Mesenchymal stem cell (in vitro differentiated cells and primary cell): Measurements from ENCODE around the gene TAPT1.

Experiments
- DNase-seq: peaks from one replicate; pipeline ENCODE4 v3.0.0-alpha.2; 2013
- H2AFZ ChIP-seq: one replicate; pipeline ENCODE4 v1.6.1; 2013; ENCODE audit warnings: low read depth, mild to moderate bottlenecking, control low read depth, inconsistent platforms, low read length, moderate library complexity
- H2AK5ac ChIP-seq: 2 replicates; pipeline ENCODE4 v1.6.1; 2013; ENCODE audit warnings: low read length, moderate library complexity, mild to moderate bottlenecking, inconsistent platforms; ENCODE audit not compliant: severe bottlenecking
- H2BK120ac ChIP-seq: one replicate; pipeline ENCODE4 v1.6.1; 2013; ENCODE audit warnings: low read depth, mild to moderate bottlenecking, inconsistent platforms, low read length, moderate library complexity
- H2BK12ac ChIP-seq, 2 experiments: one replicate each; pipeline ENCODE4 v1.6.1; 2013; ENCODE audit warnings: inconsistent platforms in 2 of 2, low read length in 2 of 2, mild to moderate bottlenecking in 2 of 2, moderate library complexity in 2 of 2, control low read depth in 1 of 2
- H2BK15ac ChIP-seq: one replicate; pipeline ENCODE4 v1.6.1; 2013; ENCODE audit warnings: mild to moderate bottlenecking, low read depth, inconsistent platforms; ENCODE audit not compliant: poor library complexity, severe bottlenecking
- H2BK5ac ChIP-seq: 2 replicates; pipeline ENCODE4 v1.6.1; 2013; ENCODE audit warnings: low read depth, mild to moderate bottlenecking, low read length, control low read depth, inconsistent platforms; ENCODE audit not compliant: poor library complexity, severe bottlenecking
- H3K14ac ChIP-seq, 2 experiments: one replicate each; pipeline ENCODE4 v1.6.1; 2013; ENCODE audit warnings: inconsistent platforms in 2 of 2, low read length in 2 of 2, control low read depth in 1 of 2, mild to moderate bottlenecking in 1 of 2, moderate library complexity in 1 of 2
- H3K18ac ChIP-seq, 2 experiments: one replicate each; pipeline ENCODE4 v1.6.1; 2013; ENCODE audit warnings: inconsistent platforms in 2 of 2, low read length in 2 of 2, control low read depth in 1 of 2, low read depth in 1 of 2, mild to moderate bottlenecking in 1 of 2
- H3K23ac ChIP-seq, 2 experiments: one replicate each; pipeline ENCODE4 v1.6.1; 2013; ENCODE audit warnings: inconsistent platforms in 2 of 2, low read length in 2 of 2, mild to moderate bottlenecking in 2 of 2, moderate library complexity in 2 of 2, control low read depth in 1 of 2
- H3K27ac ChIP-seq: 2 replicates; pipeline ENCODE4 v1.5.1; 2013; ENCODE audit warnings: mild to moderate bottlenecking, moderate library complexity, low read length, control low read depth, inconsistent platforms; ENCODE audit not compliant: poor library complexity, severe bottlenecking
- H3K27me3 ChIP-seq, 2 experiments: 2 replicates each; pipeline versions ENCODE4 v1.6.1 to v1.7.0; 2013; ENCODE audit warnings: low read length in 2 of 2, mild to moderate bottlenecking in 2 of 2, moderate library complexity in 2 of 2, control low read depth in 1 of 2, inconsistent platforms in 1 of 2; ENCODE audit not compliant: control insufficient read depth in 1 of 2, insufficient read depth in 1 of 2
- H3K36me3 ChIP-seq, 2 experiments: 2 replicates each; pipeline versions ENCODE4 v1.6.1 to v1.7.0; 2013; ENCODE audit warnings: low read length in 2 of 2, control low read depth in 1 of 2, inconsistent platforms in 1 of 2, low read depth in 1 of 2, mild to moderate bottlenecking in 1 of 2; ENCODE audit not compliant: insufficient read depth in 2 of 2, control insufficient read depth in 1 of 2
- H3K4ac ChIP-seq, 2 experiments: one replicate each; pipeline ENCODE4 v1.6.1; 2013; ENCODE audit warnings: inconsistent platforms in 2 of 2, low read length in 2 of 2, mild to moderate bottlenecking in 2 of 2, moderate library complexity in 2 of 2, control low read depth in 1 of 2, low read depth in 1 of 2
- H3K4me1 ChIP-seq: 2 replicates; pipeline ENCODE4 v1.6.1; 2013; ENCODE audit warnings: low read depth, low read length, control low read depth; ENCODE audit not compliant: control insufficient read depth, insufficient read depth
- H3K4me2 ChIP-seq: 2 replicates; pipeline ENCODE4 v1.6.1; 2013; ENCODE audit warnings: low read length, mild to moderate bottlenecking, inconsistent platforms; ENCODE audit not compliant: poor library complexity, severe bottlenecking
- H3K4me3 ChIP-seq, 2 experiments: 2 replicates each; pipeline versions ENCODE4 v1.5.1 to v1.7.0; 2013; ENCODE audit warnings: low read length in 2 of 2, mild to moderate bottlenecking in 2 of 2, control low read depth in 1 of 2, low read depth in 1 of 2; ENCODE audit not compliant: insufficient read depth in 1 of 2
- H3K79me1 ChIP-seq: replicated peaks from 2 replicates; pipeline ENCODE4 v1.6.1; 2013; ENCODE audit warnings: mild to moderate bottlenecking, control low read depth, low read length, inconsistent platforms; ENCODE audit not compliant: poor library complexity, severe bottlenecking
- H3K9ac ChIP-seq: 2 replicates; pipeline ENCODE4 v1.7.0; 2013; ENCODE audit warnings: mild to moderate bottlenecking, low read length, moderate library complexity
- H3K9me3 ChIP-seq: 2 replicates; pipeline ENCODE4 v1.7.0; 2013; ENCODE audit warnings: mild to moderate bottlenecking, low read length; ENCODE audit not compliant: control insufficient read depth
- H4K8ac ChIP-seq: one replicate; pipeline ENCODE4 v1.6.1; 2013; ENCODE audit warnings: inconsistent platforms, mild to moderate bottlenecking, low read length, moderate library complexity
- H4K91ac ChIP-seq: one replicate; pipeline ENCODE4 v1.6.1; 2013; ENCODE audit warnings: mild to moderate bottlenecking, low read length, inconsistent platforms
- WGBS: methylation state at CpG from one replicate; pipeline ENCODE4 v1.1.7; 2013; ENCODE audit warnings: mixed read lengths; 5-methylcytosine and 5-hydroxymethylcytosine counted together

TAPT1 gene

GRCh38 chr4:16176621-16177020 is 49.6 kb downstream of the TAPT1 start:
- Histone ChIP-seq H2BK12ac (no peak overlapping the region), H3K9me3 (no peaks in the 10 kb centered on the region), H3K27ac (no peak overlapping the region), H3K36me3 (peaks cover 7 to 53% of the 10 kb centered on the region in 2 experiments), H2BK120ac (no peak overlapping the region), H3K27me3 (no peaks in the 10 kb centered on the region), H2AFZ (no peak overlapping the region), H4K91ac (no peak overlapping the region), H4K8ac (no peak overlapping the region), H3K4me1 (no peaks in the 10 kb centered on the region), H3K18ac (no peak overlapping the region), H3K4me3 (no peak overlapping the region), H2BK15ac (no peak overlapping the region), H3K9ac (no peak overlapping the region), H3K4ac (no peak overlapping the region), H3K23ac (no peak overlapping the region), H2BK5ac (no peak overlapping the region), H3K79me1 (no peaks in the 10 kb centered on the region), H2AK5ac (no peak overlapping the region), H3K4me2 (no peak overlapping the region), H3K14ac (no peak overlapping the region)
- WGBS: 100% methylated on average over 4 of the region's 6 CpGs
- no peak for DNase-seq

GRCh38 chr4:16171831-16172230 is 54.4 kb downstream of the TAPT1 start:
- Histone ChIP-seq H2BK120ac (no peak overlapping the region), H3K18ac (no peak overlapping the region), H4K8ac (no peak overlapping the region), H3K36me3 (peaks cover 17 to 59% of the 10 kb centered on the region in 2 experiments), H3K4me1 (no peaks in the 10 kb centered on the region), H3K27ac (no peak overlapping the region), H3K4ac (no peak overlapping the region), H3K27me3 (no peaks in the 10 kb centered on the region), H2BK12ac (no peak overlapping the region), H2AK5ac (no peak overlapping the region), H3K4me3 (no peak overlapping the region), H3K9me3 (no peaks in the 10 kb centered on the region), H3K79me1 (no peaks in the 10 kb centered on the region), H2BK5ac (no peak overlapping the region), H3K14ac (no peak overlapping the region), H4K91ac (no peak overlapping the region), H3K23ac (no peak overlapping the region), H3K4me2 (no peak overlapping the region), H2AFZ (no peak overlapping the region), H2BK15ac (no peak overlapping the region), H3K9ac (no peak overlapping the region)
- 98% methylated on average over 7 of the region's 7 CpGs for WGBS
- DNase-seq: no peak

GRCh38 chr4:16169490-16169889 is 56.8 kb downstream of the TAPT1 start:
- no peak overlapping the region for H3K4ac ChIP-seq
- H2BK15ac ChIP-seq: no peak overlapping the region
- H3K79me1 ChIP-seq: peaks cover 1% of the 10 kb centered on the region
- H3K9ac ChIP-seq: no peak overlapping the region
- no peak overlapping the region for H3K4me2 ChIP-seq
- no peaks in the 10 kb centered on the region for H3K27me3 ChIP-seq
- H4K91ac ChIP-seq: no peak overlapping the region
- no peaks in the 10 kb centered on the region for H3K4me1 ChIP-seq
- no peak overlapping the region for H3K18ac ChIP-seq
- WGBS: 92% methylated on average over 4 of the region's 4 CpGs
- H3K4me3 ChIP-seq: no peak overlapping the region
- H3K27ac ChIP-seq: no peak overlapping the region
- H3K14ac ChIP-seq: no peak overlapping the region
- no peaks in the 10 kb centered on the region for H3K9me3 ChIP-seq
- no peak overlapping the region for H2BK5ac ChIP-seq
- H4K8ac ChIP-seq: no peak overlapping the region
- DNase-seq: no peak
- no peak overlapping the region for H2BK120ac ChIP-seq
- no peak overlapping the region for H2AK5ac ChIP-seq
- H3K23ac ChIP-seq: no peak overlapping the region
- H3K36me3 ChIP-seq: peaks cover 21 to 68% of the 10 kb centered on the region in 2 experiments
- H2AFZ ChIP-seq: no peak overlapping the region
- no peak overlapping the region for H2BK12ac ChIP-seq

GRCh38 chr4:16168710-16169388 is 57.4 kb downstream of the TAPT1 start:
- Histone ChIP-seq H3K14ac (no peak overlapping the region), H3K79me1 (peaks cover 1% of the 10 kb centered on the region), H3K4ac (no peak overlapping the region), H3K27me3 (no peaks in the 10 kb centered on the region), H3K9ac (no peak overlapping the region), H3K36me3 (peaks cover 25 to 69% of the 10 kb centered on the region in 2 experiments), H2AFZ (no peak overlapping the region), H3K4me1 (no peaks in the 10 kb centered on the region), H2BK120ac (no peak overlapping the region), H3K4me2 (no peak overlapping the region), H3K4me3 (no peak overlapping the region), H2BK12ac (no peak overlapping the region), H2BK15ac (no peak overlapping the region), H4K8ac (no peak overlapping the region), H3K23ac (no peak overlapping the region), H2BK5ac (no peak overlapping the region), H4K91ac (no peak overlapping the region), H3K18ac (no peak overlapping the region), H3K27ac (no peak overlapping the region), H2AK5ac (no peak overlapping the region), H3K9me3 (no peaks in the 10 kb centered on the region)
- no peak for DNase-seq
- 97% methylated on average over 3 of the region's 3 CpGs for WGBS
